A673 (cell line): ENCODE measurements around the gene IL25. TPM values are rescaled to one million over a fixed set of nuclear protein-coding genes. Genes with fewer than 3 reads are reported as not detected.

Source experiments
- BruUV-seq: library from RNA; stranded (reverse); fragments of 400-500 nt; replicated peaks from 2 replicates; lab custom pipeline; 2021; lab: Mats Ljungman, UMichigan
- CTCF ChIA-PET: fragments of 300-600 bp; sonication (Branson Sonifier 250); formaldehyde crosslinking; loops from one replicate; lab custom pipeline; 2022; ENCODE audit warnings: antibody characterized with exemption; lab: Charles Lee
- POLR2A ChIA-PET: fragments of 300-600 bp; sonication (Branson Sonifier 250); formaldehyde crosslinking; loops from one replicate; lab custom pipeline; 2022; ENCODE audit warnings: antibody characterized with exemption; ENCODE audit not compliant: low non-redundant PET; lab: Charles Lee
- DNase-seq: peaks from one replicate; pipeline ENCODE4 v3.0.0-alpha.2; 2015; ENCODE audit warnings: low spot score
- H3K27ac ChIP-seq: fragments of 200-600 bp; sonication (generic); 2 replicates; pipeline ENCODE4 v1.5.1; 2016; ENCODE audit warnings: mixed run types, low read depth, mild to moderate bottlenecking, mixed read lengths, antibody characterized with exemption, low read length; ENCODE audit not compliant: poor library complexity, severe bottlenecking
- H3K27me3 ChIP-seq: fragments of 200-600 bp; sonication (generic); replicated peaks from 2 replicates; pipeline ENCODE4 v1.6.1; 2017; ENCODE audit warnings: mixed run types, low read depth, mild to moderate bottlenecking, mixed read lengths, antibody characterized with exemption, low read length; ENCODE audit not compliant: insufficient read depth, poor library complexity
- H3K36me3 ChIP-seq: fragments of 200-600 bp; sonication (generic); 2 replicates; pipeline ENCODE4 v1.6.1; 2016; ENCODE audit warnings: mixed run types, mild to moderate bottlenecking, mixed read lengths, antibody characterized with exemption, low read length; ENCODE audit not compliant: insufficient read depth, poor library complexity, severe bottlenecking
- H3K4me1 ChIP-seq: fragments of 200-600 bp; sonication (generic); 2 replicates; pipeline ENCODE4 v1.6.1; 2017; ENCODE audit warnings: mixed run types, mild to moderate bottlenecking, mixed read lengths, antibody characterized with exemption, low read length; ENCODE audit not compliant: insufficient read depth, poor library complexity, severe bottlenecking
- H3K4me3 ChIP-seq: fragments of 200-600 bp; sonication (generic); 2 replicates; pipeline ENCODE4 v1.5.1; 2016; ENCODE audit warnings: low read depth, mixed run types, mild to moderate bottlenecking, mixed read lengths, low read length; ENCODE audit not compliant: poor library complexity, severe bottlenecking
- H3K9me3 ChIP-seq: fragments of 200-600 bp; sonication (generic); 2 replicates; pipeline ENCODE4 v1.6.1; 2016; ENCODE audit warnings: mixed run types, low read depth, mild to moderate bottlenecking, mixed read lengths, antibody characterized with exemption, low read length; ENCODE audit not compliant: poor library complexity, severe bottlenecking
- EZH2 ChIP-seq: fragments of 200-600 bp; sonication (generic); IDR thresholded peaks from 2 replicates; pipeline ENCODE4 v1.6.1; 2017; ENCODE audit warnings: borderline replicate concordance, low read depth, mild to moderate bottlenecking, mixed read lengths, antibody characterized with exemption, low read length; ENCODE audit not compliant: poor library complexity, severe bottlenecking
- intact Hi-C: fragments of 100-400 bp; cut with micrococcal nuclease; formaldehyde crosslinking; loops from one replicate; pipeline ENCODE4 v1.10.0; 2022; ENCODE audit not compliant: unreplicated experiment
- total RNA-seq: library from RNA; stranded (reverse); gene quantifications from 2 replicates; pipeline ENCODE4 v1.2.3, GENCODE V29; 2021
- TF ChIP-seq, protein P1 (sequence below): fragments of 300-800, 200-600 bp; sonication (generic); conservative IDR thresholded peaks from 2 replicates; pipeline ENCODE4 v1.5.1; 2017; ENCODE audit warnings: low read depth, mild to moderate bottlenecking, antibody characterized with exemption, low read length, moderate library complexity, mixed read lengths

Gene IL25
- total RNA-seq, 1 experiment from 2014 or later = not detected

GRCh38 chr14:23381871-23382270 is 9.3 kb downstream of the IL25 start:
- Histone ChIP-seq H3K4me1 (peaks cover 3% of the 10 kb centered on the region), H3K27ac (no peak overlapping the region), H3K36me3 (no peaks in the 10 kb centered on the region), H3K9me3 (no peaks in the 10 kb centered on the region), H3K27me3 (no peaks in the 10 kb centered on the region), H3K4me3 (no peak overlapping the region)
- BruUV-seq = no TSS peak
- DNase-seq = no peak
- intact Hi-C loops = loop anchor here (5.0 kb wide), 1 partner anchor 115 kb away; no protein-coding TSS in a partner anchor
- ChIA-PET POLR2A (interaction anchor here (0.7 kb wide), 1 partner anchor 10 kb away, joined by 3 read pairs; no protein-coding TSS in a partner anchor), CTCF (no interaction called here)
- TF ChIP-seq EZH2 = no peak
- TF ChIP-seq, protein P1, sequence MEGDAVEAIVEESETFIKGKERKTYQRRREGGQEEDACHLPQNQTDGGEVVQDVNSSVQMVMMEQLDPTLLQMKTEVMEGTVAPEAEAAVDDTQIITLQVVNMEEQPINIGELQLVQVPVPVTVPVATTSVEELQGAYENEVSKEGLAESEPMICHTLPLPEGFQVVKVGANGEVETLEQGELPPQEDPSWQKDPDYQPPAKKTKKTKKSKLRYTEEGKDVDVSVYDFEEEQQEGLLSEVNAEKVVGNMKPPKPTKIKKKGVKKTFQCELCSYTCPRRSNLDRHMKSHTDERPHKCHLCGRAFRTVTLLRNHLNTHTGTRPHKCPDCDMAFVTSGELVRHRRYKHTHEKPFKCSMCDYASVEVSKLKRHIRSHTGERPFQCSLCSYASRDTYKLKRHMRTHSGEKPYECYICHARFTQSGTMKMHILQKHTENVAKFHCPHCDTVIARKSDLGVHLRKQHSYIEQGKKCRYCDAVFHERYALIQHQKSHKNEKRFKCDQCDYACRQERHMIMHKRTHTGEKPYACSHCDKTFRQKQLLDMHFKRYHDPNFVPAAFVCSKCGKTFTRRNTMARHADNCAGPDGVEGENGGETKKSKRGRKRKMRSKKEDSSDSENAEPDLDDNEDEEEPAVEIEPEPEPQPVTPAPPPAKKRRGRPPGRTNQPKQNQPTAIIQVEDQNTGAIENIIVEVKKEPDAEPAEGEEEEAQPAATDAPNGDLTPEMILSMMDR = no peak

DNA sequence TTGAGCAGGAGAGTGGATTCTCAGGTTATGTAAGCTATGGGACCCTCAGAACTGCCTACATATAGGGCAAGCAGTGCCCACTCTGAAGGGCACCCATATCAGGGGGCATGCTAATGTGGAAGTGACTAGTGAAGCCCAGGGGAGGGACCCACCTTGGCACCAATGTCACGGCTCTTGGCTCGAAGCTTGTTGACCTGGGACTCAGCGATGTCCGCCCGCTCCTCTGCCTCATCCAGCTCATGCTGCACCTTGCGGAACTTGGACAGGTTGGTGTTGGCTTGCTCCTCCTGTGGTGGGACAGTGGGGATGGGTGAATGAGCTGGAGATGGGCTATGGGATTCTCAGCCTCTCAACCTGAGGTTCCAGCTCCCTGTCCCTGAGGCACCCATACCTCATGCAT is 9.7 kb downstream of the IL25 start:
- Histone ChIP-seq H3K36me3 (no peaks in the 10 kb centered on the region), H3K4me1 (no peaks in the 10 kb centered on the region), H3K9me3 (no peaks in the 10 kb centered on the region), H3K4me3 (no peak overlapping the region), H3K27ac (no peak overlapping the region), H3K27me3 (no peaks in the 10 kb centered on the region)
- BruUV-seq = no TSS peak
- DNase-seq = no peak
- intact Hi-C loops = loop anchor here (5.0 kb wide), 1 partner anchor 115 kb away; no protein-coding TSS in a partner anchor
- CTCF ChIA-PET = no interaction called here
- POLR2A ChIA-PET = interaction anchor here (0.6 to 0.7 kb wide), 3 partner anchors 10 to 61 kb away, joined by 3 to 4 read pairs (median 3); no protein-coding TSS in a partner anchor
- no peak for TF ChIP-seq EZH2
- TF ChIP-seq, protein P1 = no peak

GRCh38 chr14:23382731-23383440 is 10.3 kb downstream of the IL25 start:
- intact Hi-C loops = loop anchor here (5.0 kb wide), 1 partner anchor 116 kb away; no protein-coding TSS in a partner anchor
- H3K27me3 ChIP-seq = no peaks in the 10 kb centered on the region
- H3K36me3 ChIP-seq = no peaks in the 10 kb centered on the region
- no TSS peak for BruUV-seq
- H3K4me3 ChIP-seq = no peak overlapping the region
- no peak overlapping the region for H3K27ac ChIP-seq
- no peak for TF ChIP-seq EZH2
- TF ChIP-seq, protein P1 = no peak
- POLR2A ChIA-PET = interaction anchor here (0.6 to 0.7 kb wide), 3 partner anchors 9 to 61 kb away, joined by 3 to 4 read pairs (median 3); no protein-coding TSS in a partner anchor
- CTCF ChIA-PET = no interaction called here
- DNase-seq = no peak
- H3K4me1 ChIP-seq = no peaks in the 10 kb centered on the region
- no peaks in the 10 kb centered on the region for H3K9me3 ChIP-seq
